NCI-H69 (cell line): ENCODE results near the gene KLHL29.

Experiments
- DNase-seq: peaks from one replicate; lab custom pipeline; 2025; lab: John Stamatoyannopoulos, UW

Gene KLHL29

DNA sequence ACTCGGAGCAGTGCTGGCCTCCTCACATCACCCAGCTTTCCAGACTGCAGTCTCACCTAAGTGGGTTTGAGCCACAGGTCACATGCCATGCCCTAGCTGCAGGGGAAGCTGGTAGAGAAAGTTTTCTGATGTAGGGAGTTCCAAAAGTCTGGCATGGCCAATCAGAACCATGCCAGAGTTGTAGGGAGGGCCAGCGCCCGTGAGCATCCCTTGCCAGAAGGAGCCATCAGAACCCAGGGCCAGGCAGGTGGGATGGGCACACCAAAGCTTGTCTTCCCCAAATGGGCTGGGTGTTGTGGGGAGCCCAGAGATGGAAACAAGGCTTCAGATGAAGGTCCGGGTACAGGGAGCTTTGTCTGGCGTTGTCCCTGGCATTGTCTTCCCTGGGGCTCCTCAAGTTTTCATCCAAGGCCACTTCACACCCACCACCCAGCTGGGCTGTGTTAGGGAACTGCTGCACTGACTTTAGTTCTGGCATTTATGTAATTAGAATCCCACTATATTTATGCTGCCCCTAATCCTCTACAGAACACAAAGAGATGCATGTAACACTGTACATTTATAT, 247.9 kb downstream of the KLHL29 start:
- no peak for DNase-seq

DNA sequence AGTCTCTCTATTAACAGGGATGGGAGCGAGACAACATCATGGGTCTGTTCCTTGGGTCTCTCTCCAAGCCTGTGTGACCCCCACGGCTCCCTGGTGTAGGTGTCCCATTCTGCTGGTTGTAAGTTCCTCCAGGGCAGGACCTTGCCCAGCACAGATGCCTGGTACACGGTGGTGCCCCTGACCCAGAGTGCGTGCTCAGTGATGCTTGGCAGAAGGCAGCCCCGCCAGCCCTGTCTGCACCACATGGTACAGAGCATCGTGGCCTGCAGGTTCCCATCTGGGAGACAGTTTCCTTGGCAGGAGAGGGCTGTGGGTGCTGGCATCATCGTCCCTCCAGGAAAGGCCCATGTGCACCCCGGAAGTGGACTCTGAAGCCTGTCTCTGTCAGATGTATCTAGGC, 249.0 kb downstream of the KLHL29 start:
- no peak for DNase-seq

DNA sequence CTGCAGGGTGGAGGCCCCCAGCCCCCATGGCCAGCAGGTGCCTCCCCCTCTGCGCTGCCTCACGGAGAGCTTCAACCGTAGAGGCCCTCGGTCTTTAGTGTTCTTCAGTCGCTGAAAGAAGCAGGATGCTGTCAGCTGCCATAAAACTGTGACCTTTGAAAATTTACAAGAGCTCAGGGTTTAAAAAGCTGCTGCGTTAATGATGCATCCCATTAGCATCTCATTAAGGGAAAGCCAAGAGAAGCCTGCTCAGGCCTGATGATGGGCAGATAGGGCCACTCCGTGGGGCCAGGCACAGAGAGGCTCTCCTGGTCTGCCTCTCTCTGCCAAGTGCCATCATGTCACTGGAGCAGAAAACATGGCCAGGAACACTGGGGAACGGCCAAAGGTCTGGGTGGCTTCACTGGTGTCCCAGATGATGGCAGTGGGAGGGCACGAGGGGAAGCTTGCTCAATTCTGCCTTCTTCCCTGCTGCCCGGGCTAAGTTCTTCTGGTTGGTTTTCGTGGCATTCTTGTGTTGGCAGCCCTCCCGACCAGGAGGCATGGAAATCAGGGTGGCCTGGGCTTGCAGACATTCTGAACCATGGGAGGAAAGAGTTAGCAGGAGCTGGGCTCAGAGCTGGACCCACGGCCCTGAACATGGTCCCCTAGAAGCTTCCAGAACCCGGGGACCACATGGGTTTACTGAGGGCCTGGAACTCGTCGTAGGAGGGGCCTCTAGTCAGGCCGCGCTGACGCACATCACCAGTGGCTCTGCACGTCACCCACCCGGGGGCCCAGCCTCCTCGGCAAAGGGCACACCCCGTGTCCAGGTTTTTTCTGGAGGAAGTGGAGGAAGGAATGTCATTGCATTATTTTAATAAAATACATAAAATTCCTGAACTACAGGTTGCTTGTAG, 250.7 kb downstream of the KLHL29 start:
- peak; percentile 13 for DNase-seq

DNA sequence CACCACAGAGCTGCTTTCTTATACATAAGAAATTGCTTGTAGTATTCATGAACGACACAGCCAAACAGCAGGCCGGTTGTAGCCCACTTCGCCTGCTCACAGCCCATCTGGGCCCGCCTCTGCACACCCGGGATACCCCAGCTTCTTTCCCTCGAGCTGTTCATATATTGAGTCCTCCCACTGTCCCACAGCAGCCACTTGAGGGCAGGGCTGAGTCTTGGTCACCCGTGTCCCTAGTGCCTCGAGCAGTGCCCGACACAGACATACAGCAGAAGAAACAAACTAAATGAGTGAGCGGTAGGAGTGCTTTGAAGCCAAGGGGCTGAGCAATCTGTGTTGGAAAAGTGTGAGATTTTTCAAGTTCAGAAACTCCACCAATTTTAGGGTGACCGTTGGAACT, 251.4 kb downstream of the KLHL29 start:
- peak; percentile 28 for DNase-seq

DNA sequence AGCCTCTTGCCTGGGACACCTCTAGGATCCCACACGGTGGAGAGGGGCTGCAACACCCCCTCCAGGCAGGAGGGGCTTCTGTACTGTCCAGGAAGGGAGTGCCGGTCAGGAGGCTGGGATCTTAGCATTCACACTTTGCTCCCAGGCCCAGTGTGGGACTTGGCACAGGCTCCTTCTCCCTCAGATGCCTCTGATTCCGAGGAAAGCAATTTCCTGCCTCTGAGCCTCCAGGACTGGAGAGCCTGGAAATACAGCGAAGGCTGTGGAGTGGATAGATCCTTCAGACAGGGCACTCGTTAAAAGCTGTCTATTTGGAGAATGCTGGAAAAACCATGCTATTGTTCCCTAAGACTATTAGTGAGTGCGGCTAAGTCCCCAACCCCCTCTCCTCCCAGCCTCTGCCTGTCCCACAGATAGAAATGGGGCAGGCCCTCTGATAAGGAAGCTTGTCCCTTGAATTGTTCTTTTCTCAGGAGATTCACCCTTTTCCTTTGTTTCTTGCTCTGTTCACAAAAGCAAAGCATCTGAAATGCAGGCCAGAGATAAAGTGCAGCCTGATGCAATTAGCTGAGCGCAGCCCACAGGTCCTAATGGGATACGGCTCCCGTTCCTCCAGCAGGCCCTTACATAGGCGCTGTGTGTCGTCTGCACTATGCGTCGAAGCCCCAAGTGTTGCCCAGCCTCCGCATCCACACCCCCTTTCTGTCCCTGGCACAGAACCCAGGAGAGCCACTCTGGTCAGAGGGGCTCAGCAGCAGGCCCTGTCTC, 252.2 kb downstream of the KLHL29 start:
- no peak for DNase-seq

DNA sequence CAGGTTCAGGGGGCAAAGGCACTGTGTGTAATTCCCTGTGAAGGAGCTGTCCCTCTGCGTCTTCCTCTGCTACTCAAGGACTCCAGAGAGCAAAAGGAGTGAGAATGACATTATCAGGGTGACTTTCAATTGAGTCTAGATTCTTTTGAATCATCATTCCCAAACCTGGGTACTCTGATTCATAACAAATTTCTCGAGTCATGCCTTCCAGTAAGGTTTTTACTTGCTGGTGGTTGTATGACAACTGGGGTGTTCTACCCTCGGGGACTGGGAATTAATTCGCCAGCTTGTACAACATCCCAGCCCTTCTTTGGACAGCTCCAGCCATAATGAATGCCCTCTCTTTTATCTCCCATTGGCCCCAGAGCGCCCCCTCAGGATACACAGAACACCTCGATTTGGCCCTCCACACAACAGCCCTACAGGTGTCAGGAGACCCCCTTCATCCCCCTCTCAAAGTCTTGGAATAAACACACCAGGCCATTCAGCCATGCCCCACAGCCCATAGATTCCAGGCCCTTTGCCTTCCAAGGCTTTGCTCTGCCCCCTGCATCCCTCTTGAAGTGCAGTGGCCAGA, 254.5 kb downstream of the KLHL29 start:
- DNase-seq = no peak

DNA sequence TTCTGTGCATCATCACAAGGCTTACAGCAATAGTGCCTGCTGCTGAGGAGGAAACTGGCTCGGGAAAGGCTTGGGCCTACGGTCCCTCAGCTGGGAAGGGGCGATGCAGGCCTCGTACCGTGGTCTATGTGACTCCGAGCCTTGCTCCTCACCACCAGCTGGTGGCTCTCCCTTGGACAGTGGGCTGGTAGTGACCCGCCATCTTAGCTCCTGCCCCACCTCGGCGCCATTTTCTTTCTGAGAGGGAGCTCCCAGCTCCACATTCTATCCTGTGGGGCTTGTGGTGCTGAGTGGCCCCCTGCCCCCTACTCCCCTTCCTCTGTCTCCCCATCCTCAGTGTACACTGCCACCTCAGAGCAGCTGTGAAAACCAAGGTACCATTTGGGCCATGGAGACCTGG, 255.7 kb downstream of the KLHL29 start:
- no peak for DNase-seq

DNA sequence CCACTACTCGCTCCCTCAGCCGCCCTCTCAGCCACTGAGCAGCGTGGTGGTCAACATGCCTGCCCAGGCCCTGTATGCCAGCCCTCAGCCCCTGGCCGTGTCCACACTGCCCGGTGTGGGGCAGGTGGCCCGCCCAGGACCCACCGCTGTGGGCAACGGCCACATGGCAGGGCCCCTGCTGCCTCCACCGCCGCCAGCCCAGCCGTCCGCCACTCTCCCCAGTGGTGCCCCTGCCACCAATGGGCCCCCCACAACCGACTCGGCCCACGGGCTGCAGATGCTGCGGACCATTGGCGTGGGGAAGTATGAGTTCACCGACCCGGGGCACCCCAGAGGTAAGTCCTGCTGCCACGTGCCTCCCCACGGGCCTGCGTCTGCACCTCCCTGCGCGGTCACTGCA, 257.5 kb downstream of the KLHL29 start:
- no peak for DNase-seq

DNA sequence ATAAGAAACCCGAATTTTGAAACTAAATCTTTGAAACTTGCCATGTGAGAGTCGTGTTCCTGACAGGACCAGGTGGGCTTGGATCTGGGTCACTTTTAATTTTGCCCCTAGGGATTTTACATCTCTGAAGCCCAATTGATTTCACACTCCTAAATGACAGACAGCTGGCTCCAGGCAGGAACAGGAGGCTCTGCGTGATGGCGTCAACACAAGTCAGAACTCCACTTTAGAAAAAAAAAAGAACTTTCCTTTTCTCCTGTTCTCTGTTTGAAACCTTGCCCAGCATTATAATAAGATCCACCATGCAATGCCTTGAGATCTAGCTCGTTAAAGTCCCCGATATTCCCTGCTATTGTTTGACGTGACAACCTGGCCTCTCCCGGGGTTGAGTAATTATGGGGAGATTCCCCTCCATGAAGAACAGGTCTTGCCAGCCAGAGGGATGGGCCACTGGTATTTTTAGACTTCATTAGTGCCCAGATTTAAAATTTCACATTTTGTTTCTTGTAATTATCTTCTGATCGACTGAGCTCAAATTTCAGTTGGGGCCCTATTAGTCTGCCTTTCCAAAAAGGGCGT, 260.3 kb downstream of the KLHL29 start:
- no peak for DNase-seq

DNA sequence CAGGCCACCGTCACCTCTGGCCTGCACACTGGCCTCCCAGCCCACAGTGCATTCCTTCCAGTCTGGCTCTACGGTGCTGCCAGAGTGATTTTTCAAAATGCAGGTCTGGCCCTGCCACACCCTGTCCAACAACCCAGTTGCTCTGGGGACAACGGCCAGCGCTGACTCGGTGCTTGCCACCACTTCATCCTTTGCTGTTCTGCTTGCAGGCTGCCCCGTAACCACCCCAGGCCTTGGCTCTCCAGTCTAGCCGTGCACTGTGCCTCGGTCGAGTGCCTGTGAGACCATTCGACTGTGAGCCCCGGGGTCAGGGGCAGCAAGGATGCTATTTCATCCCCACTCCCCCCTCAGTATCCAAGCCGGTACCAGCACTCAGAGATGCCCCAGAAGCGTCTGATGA, 262.6 kb downstream of the KLHL29 start:
- no peak for DNase-seq

DNA sequence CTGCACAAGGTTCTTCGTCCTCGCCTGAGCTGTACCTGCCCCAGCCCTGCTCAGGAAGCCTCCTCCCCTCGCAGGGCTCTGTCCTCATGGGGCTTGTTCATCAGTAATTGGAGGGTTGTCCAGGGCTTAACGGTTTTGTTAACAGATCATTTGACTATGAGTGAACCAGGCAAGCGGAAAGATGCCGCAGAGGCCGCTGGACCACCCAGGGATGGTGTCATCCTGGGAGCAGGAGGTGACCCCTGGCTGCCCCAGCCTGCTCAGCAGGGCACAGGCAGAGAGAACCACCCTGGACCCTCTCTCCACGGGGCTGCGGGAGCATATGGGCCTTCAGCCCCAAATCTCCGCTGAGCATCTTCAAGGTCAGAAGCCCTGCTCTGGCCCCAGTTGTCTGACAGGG, 264.3 kb downstream of the KLHL29 start:
- DNase-seq = no peak

DNA sequence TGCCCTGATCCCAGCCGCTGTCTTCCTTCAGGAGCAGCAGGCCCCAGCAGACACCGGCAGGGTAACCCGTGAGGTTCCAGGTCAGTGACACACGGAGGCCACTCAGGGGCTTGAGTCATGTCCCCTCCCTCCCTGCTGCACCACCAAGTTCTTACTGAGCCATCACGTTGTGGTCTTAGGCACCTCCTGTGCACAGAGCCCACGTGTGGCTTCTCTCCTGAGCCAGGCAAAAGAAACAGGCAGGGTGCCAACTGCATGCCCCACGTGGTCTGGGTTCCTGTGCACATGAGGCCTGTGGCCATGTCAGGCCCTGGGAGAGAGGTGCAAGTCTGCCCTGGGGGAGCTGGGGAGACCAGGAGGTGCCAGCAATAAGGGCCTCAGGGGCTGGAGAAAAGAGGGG, 264.8 kb downstream of the KLHL29 start:
- peak; percentile 21 for DNase-seq

DNA sequence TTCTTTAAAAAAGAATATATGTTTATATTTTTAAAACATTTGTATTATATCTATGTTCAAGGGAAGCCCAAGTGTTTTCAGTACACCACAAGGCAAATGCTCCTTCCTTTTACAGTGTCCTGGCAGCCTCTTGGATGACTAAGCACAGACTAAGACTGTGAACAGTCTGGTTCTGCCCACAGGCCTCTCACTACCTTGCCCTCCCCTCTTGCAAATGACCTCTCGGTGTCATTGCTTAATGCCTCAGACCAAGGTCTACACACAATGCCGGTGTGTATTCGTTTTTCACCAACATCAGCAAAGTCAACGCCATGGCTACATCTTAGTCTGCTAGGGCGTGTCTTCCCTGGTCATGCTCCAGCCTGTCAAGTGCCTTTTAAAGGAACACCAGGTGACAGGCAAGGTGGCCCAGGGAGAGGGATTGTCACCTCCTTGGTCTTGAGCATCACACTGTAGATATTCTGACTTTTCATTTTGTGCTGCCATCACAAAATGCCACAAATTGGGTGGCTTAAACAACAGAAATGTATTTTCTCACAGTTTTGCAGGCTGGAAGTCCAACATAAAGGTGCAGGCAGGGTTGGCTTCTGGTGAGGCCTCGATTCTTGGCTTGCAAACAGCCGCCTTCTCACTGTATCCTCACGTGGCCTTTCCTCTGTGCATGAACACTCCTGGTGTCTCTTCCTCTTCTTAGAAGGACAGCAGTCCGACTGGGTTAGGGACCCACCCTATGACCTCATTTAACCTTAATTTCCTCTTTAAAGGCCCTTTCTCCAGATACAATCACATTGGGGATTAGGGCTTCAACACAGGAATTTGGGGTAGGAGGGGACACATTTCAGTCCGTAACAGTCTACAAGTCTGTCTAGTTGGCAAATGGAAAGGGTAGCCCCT, 266.5 kb downstream of the KLHL29 start:
- no peak for DNase-seq

DNA sequence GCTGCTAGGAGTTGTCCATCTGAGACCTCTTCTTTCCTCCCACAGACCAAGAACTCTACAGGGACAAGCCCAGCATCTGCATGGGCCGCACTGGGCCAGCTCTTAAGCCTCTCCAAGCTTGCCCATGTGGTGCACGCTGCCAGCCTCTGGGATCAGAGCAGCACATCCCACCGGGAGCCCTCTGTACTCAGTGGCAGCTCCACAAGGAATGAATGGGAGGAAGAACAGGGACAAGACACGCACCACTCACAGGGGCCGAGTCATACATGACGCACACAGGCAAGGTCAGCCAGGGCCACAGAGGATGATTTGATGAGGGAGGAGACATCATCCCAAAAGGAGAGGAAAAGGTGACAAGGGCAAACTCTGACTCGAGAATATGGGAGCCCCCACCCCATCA, 268.3 kb downstream of the KLHL29 start:
- no peak for DNase-seq

DNA sequence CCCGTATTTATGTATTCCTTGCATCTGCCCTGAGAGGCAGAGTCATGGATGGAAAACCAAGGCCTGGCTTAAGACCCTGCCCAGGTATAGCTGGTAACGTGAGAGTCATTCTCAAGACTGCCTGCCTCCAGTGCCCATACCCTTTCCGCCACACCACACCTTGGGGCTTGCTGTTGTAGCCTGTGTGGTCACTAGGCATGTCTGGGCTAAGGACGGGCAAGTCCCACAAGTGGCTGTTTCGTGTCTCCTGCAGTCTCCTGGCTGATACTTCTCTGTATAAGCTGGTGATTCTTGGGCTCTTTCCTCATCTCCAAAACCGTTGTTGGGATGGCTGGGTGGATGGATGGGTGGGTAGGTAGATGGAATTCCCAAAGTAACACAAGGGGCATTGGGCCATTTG, 269.8 kb downstream of the KLHL29 start:
- no peak for DNase-seq

DNA sequence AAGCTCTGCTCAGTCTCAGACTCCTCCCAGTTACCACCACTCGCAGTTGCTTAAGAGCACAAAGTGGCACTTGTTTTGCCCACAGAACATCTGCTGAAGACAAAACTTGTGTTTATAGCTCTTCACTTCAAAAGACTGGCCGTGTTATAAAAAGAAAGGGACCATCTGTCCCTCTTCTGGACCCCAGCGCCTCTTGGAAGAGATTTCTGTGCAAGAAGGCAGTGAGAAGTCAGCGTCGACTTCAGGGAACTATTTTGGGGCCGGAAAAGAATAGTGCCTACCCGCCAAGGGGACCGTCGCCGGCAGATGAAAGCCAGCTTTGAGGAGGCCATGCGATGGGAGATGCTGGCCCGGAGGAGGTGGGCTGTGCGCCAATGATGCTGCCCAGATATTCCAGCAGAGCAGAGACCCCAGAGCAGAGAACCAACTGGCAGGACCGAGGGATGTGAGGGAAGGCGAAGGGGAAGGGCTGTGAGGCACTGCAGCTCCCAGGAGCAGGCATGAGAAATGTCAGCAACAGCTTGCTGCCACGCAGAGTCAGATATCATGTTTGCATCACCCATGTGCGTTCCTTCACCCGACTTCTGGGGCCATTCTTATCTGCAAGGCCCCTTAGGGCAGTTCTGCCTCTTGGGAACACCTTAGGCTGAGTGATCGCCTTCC, 271.1 kb downstream of the KLHL29 start:
- DNase-seq = no peak

DNA sequence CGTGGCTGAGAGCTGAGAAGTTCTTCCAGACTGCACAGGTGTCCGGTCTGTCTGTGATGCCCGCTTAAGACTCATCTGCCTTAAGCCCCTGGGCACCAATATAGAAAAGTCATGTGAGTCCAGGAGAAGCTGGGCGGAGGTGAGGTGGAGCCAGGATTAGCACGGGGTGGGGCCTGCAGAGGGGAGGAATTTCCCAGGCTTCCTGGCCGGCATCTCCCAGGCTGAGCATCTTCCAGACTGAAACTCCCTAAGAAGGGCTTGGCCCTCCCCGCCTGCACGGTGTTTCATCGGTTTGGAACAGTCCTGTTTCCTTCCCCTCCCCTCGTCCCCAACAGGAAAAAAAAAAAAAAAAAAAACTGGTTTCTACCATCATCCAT, 271.6 kb downstream of the KLHL29 start:
- peak; percentile 1 for DNase-seq

DNA sequence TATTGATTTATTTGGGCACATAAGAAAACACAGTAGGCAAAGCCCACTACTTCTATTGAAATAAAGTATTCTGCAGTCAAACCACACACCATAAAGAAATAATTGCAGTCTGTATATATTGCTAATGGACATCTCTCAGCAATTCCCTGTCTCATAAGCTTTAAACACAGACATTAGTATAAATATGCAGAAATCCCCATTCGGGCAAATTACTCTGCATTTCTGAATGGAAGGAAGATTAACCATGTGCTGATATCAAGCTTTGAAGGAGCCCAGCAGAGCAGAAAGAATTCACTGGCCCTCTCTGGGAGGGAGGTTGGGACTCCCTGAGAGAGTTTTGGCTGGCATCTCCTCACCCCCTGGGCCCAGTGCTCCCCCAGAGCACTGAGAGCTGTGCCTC, 272.4 kb downstream of the KLHL29 start:
- no peak for DNase-seq

DNA sequence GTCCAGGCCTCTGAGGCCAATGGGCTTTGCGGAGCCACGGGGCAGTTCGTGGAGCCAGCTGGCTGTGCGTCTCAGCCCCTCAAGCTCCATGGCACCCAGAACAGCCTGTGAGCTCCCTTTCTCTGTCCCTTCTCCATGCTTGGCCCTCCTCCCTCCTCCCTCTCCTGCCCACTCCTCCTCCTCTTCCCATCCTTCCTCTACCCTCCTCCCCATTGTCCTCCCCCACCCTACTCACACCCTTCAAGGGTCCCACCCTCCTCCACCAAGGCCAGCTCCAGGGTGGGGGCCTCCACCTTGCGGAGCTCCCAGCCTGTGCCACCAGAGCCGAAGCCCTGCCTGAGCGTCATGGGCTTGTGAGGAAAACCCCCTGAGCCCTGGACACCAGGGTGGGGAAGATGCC, 273.0 kb downstream of the KLHL29 start:
- DNase-seq = no peak

DNA sequence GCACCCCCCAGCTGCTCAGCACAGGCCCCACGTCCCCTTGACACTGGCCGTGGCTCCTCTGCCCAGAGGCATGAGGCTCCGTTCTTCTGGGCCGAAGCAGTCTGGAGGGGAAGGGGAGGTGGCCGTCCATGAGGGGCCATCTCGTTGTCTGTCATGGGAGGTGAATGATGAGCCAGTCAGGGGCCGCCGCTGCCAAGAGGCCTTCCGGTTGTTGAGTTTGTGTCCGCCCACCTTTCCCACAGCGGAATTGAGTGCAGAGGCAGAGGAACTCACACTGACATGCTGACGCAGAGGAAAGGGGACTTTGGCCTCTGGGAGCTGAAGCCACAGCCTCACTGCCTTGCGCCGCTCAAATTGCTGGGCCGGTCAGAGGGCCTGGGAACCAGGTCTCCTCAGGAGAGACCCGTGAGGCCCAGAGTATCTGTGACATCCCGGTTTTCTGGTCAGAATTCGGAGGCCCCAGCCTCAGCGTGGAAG, 273.5 kb downstream of the KLHL29 start:
- no peak for DNase-seq

DNA sequence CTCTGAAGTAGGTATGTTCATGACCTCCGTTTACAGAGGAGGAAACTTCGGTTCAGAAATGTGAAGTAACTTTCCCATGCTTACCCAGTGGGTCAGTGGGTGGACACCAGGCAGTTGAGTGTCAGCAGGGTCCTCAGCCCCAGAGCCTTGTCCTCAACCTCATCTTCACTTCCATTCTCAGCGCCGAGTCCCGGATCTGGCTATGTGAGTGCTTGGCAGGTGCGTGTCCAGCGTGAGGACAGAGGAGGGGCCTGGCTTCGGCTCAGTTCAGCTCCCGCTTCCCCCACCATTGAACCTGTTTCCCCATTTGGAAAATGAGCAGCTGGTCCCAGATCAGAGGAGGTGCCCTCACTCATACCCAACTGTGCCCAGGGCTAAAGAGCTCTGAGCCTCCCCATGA, 274.3 kb downstream of the KLHL29 start:
- DNase-seq = no peak
